Chondrocyte (in vitro differentiated cells): ENCODE data around the gene HSD17B14. TPM values are rescaled to one million over a fixed set of nuclear protein-coding genes. Genes with fewer than 3 reads are reported as not detected.
"Not testable (repeated sequence)": the region's sequence is repeated elsewhere in the genome, so short reads cannot be mapped to it uniquely, and the experiment has no call there.

Experiments
- DNase-seq: peaks from one replicate; pipeline ENCODE4 v3.0.0; 2021; ENCODE audit warnings: mixed read lengths, low spot score
- H3K27ac Mint-ChIP-seq: one replicate; pipeline ENCODE4 v1.8.0; 2021; ENCODE audit warnings: mild to moderate bottlenecking, moderate library complexity, mixed read lengths; ENCODE audit not compliant: unreplicated experiment
- H3K27me3 Mint-ChIP-seq: 2 replicates; pipeline ENCODE4 v1.8.0; 2021; ENCODE audit warnings: low read depth, mixed read lengths
- H3K36me3 Mint-ChIP-seq: 2 replicates; pipeline ENCODE4 v1.8.0; 2021; ENCODE audit warnings: low read depth, mixed read lengths
- H3K4me1 Mint-ChIP-seq: 2 replicates; pipeline ENCODE4 v1.8.0; 2021; ENCODE audit warnings: low read depth, mild to moderate bottlenecking, mixed read lengths
- H3K4me3 Mint-ChIP-seq: one replicate; pipeline ENCODE4 v1.8.0; 2021; ENCODE audit warnings: mild to moderate bottlenecking, moderate library complexity, mixed read lengths; ENCODE audit not compliant: unreplicated experiment
- H3K9me3 Mint-ChIP-seq: 2 replicates; pipeline ENCODE4 v1.8.0; 2021; ENCODE audit warnings: low read depth, mixed read lengths
- CTCF ChIP-seq: fragments of 200-600 bp; sonication (generic); IDR thresholded peaks from 2 replicates; pipeline ENCODE4 v1.5.0; 2021; ENCODE audit warnings: antibody characterized with exemption, mild to moderate bottlenecking, moderate library complexity
- total RNA-seq: library from RNA; stranded (reverse); gene quantifications from 3 replicates; pipeline ENCODE4 v1.2.1, GENCODE V29; 2021

Gene HSD17B14
- total RNA-seq, 1 donor from 2014 or later: 13.6 TPM

GRCh38 chr19:48878196-48879024 is 42.1 kb upstream of the HSD17B14 start:
- Mint-ChIP-seq H3K36me3 (peaks cover 36% of the 10 kb centered on the region), H3K4me3 (no peak overlapping the region), H3K9me3 (no peaks in the 10 kb centered on the region), H3K4me1 (peaks cover 40% of the 10 kb centered on the region), H3K27me3 (no peaks in the 10 kb centered on the region), H3K27ac (peak overlapping the region; percentile 78)
- no peak for DNase-seq
- no peak for TF ChIP-seq CTCF

- Mint-ChIP-seq H3K27ac (peak overlapping the region; percentile 78), H3K4me1 (peaks cover 44% of the 10 kb centered on the region), H3K4me3 (no peak overlapping the region), H3K9me3 (no peaks in the 10 kb centered on the region), H3K27me3 (no peaks in the 10 kb centered on the region), H3K36me3 (peaks cover 42% of the 10 kb centered on the region)
- no peak for DNase-seq
- TF ChIP-seq CTCF: no peak
Measured at GRCh38 chr19:48877855-48878195, 41.5 kb upstream of the HSD17B14 start.

GRCh38 chr19:48876043-48876981 is 40.0 kb upstream of the HSD17B14 start:
- peak overlapping the region; percentile 99 for H3K4me3 Mint-ChIP-seq
- H3K36me3 Mint-ChIP-seq: peaks cover 44% of the 10 kb centered on the region
- peak overlapping the region; percentile 100 for H3K27ac Mint-ChIP-seq
- not testable (repeated sequence) for H3K9me3 Mint-ChIP-seq, H3K27me3 Mint-ChIP-seq, DNase-seq
- peaks cover 47% of the 10 kb centered on the region for H3K4me1 Mint-ChIP-seq

DNA sequence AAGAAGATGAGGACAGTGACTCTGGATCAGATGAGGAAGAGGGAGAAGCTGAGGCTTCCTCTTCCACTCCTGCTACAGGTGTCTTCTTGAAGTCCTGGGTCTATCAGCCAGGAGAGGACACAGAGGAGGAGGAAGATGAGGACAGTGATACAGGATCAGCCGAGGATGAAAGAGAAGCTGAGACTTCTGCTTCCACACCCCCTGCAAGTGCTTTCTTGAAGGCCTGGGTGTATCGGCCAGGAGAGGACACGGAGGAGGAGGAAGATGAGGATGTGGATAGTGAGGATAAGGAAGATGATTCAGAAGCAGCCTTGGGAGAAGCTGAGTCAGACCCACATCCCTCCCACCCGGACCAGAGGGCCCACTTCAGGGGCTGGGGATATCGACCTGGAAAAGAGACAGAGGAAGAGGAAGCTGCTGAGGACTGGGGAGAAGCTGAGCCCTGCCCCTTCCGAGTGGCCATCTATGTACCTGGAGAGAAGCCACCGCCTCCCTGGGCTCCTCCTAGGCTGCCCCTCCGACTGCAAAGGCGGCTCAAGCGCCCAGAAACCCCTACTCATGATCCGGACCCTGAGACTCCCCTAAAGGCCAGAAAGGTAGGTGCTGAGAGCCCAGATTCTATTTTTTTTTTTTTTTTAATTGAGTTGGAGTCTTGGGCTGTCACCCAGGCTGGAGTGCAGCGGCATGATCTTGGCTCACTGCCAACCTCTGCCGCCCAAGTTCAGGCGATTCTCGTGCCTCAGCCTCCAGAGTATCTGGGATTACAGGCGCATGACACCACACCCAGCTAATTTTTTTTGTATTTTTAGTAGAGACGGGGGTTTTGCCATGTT is 38.2 kb upstream of the HSD17B14 start:
- Mint-ChIP-seq H3K27ac (peak overlapping the region; percentile 100), H3K27me3 (no peaks in the 10 kb centered on the region), H3K9me3 (no peaks in the 10 kb centered on the region), H3K4me3 (peak overlapping the region; percentile 99), H3K36me3 (peaks cover 44% of the 10 kb centered on the region), H3K4me1 (peaks cover 47% of the 10 kb centered on the region)
- TF ChIP-seq CTCF: no peak
- no peak for DNase-seq

DNA sequence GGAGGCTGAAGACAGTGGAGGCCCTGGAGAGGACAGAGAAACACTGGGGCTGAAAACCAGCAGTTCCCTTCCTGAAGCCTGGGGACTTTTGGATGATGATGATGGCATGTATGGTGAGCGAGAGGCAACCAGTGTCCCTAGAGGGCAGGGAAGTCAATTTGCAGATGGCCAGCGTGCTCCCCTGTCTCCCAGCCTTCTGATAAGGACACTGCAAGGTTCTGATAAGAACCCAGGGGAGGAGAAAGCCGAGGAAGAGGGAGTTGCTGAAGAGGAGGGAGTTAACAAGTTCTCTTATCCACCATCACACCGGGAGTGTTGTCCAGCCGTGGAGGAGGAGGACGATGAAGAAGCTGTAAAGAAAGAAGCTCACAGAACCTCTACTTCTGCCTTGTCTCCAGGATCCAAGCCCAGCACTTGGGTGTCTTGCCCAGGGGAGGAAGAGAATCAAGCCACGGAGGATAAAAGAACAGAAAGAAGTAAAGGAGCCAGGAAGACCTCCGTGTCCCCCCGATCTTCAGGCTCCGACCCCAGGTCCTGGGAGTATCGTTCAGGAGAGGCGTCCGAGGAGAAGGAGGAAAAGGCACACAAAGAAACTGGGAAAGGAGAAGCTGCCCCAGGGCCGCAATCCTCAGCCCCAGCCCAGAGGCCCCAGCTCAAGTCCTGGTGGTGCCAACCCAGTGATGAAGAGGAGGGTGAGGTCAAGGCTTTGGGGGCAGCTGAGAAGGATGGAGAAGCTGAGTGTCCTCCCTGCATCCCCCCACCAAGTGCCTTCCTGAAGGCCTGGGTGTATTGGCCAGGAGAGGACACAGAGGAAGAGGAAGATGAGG is 37.4 kb upstream of the HSD17B14 start:
- no peak for TF ChIP-seq CTCF
- Mint-ChIP-seq H3K36me3 (peaks cover 44% of the 10 kb centered on the region), H3K9me3 (no peaks in the 10 kb centered on the region), H3K27me3 (no peaks in the 10 kb centered on the region), H3K4me1 (peaks cover 50% of the 10 kb centered on the region), H3K4me3 (peak overlapping the region; percentile 99), H3K27ac (peak overlapping the region; percentile 100)
- DNase-seq: no peak
